ENCODE measurements around the gene PWWP2B.

GRCh38 chr10:132413226-132414205, 16.5 kb downstream of the PWWP2B start:
- TF ChIP-seq POLR2A (IDR thresholded peaks at IDR 0.05), result no peak
- TF ChIP-seq CTCF (IDR thresholded peaks at IDR 0.05 in 8 of 11, conservative IDR thresholded peaks at IDR 0.05 in 3 of 11), result no peak
